Stomach smooth muscle (tissue), 2 donors: ENCODE data around the gene MDFIC.

Experiments used
- H3K27ac ChIP-seq: one replicate; pipeline ENCODE4 v1.7.0; 2013; ENCODE audit warnings: mild to moderate bottlenecking, low read length, inconsistent platforms
- H3K27me3 ChIP-seq, 2 donors: one replicate each; pipeline ENCODE4 v1.7.0; 2013; ENCODE audit warnings: low read length in 2 of 2; ENCODE audit not compliant: insufficient read depth in 2 of 2, control insufficient read depth in 1 of 2
- H3K36me3 ChIP-seq, 2 donors: one replicate each; pipeline ENCODE4 v1.7.0; 2013; ENCODE audit warnings: low read length in 2 of 2; ENCODE audit not compliant: control insufficient read depth in 2 of 2, insufficient read depth in 2 of 2
- H3K4me1 ChIP-seq: one replicate; pipeline ENCODE4 v1.7.0; 2013; ENCODE audit warnings: low read length; ENCODE audit not compliant: control insufficient read depth, insufficient read depth
- H3K4me3 ChIP-seq, 2 donors: one replicate each; pipeline ENCODE4 v1.7.0; 2013; ENCODE audit warnings: low read length in 2 of 2
- H3K9ac ChIP-seq, 2 donors: one replicate each; pipeline ENCODE4 v1.7.0; 2013; ENCODE audit warnings: low read length in 2 of 2, mild to moderate bottlenecking in 1 of 2
- H3K9me3 ChIP-seq, 2 donors: one replicate each; pipeline ENCODE4 v1.7.0; 2013; ENCODE audit warnings: low read length in 2 of 2; ENCODE audit not compliant: control insufficient read depth in 2 of 2
- donor health status: healthy.
- donor health status: Pancreatic carcinoma.

The MDFIC gene

DNA sequence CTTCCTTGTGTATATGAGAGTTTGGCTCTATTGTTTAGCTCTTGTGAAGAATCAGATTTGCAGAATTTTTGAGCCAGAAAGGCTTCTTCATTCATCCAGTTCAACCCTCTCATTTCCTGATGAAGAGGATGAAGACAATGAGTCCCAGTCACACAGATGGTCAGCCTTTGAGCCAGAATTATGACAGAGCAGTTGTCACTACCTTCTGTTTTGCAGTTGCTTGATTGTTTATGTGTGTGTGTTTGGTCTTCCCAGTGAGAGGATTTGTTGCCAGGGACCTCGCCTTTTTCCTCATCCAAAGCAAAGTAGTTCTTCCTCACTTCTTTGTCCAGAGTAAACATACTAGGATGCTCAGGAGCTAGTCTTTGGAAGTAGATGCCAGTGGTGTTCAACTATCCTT, 15.6 kb downstream of the MDFIC start:
- Histone ChIP-seq H3K9me3 (no peaks in the 10 kb centered on the region), H3K27me3 (no peaks in the 10 kb centered on the region), H3K9ac (no peak overlapping the region), H3K27ac (no peak overlapping the region), H3K4me3 (no peak overlapping the region), H3K4me1 (no peaks in the 10 kb centered on the region), H3K36me3 (no peaks in the 10 kb centered on the region)

DNA sequence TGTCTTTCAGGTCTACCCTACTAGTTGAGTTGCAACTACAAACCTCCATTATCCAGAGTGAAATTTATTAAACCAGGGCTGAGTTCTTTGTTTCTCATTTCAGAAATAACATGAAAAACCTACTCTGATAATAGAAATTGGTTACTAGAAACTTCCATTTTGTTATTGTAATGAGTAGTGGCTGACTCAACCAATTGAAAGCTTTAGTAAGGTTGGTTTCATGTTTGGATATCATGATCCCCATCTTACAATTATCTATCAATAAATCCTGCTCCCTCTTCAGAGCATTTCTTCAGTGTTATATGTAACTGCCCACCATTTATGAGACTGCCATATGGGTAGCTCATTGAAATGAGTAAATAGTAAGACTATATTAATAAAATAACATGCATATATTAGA, 16.9 kb downstream of the MDFIC start:
- Histone ChIP-seq H3K9ac (no peak overlapping the region), H3K9me3 (no peaks in the 10 kb centered on the region), H3K36me3 (no peaks in the 10 kb centered on the region), H3K4me3 (no peak overlapping the region), H3K27me3 (no peaks in the 10 kb centered on the region), H3K27ac (no peak overlapping the region), H3K4me1 (no peaks in the 10 kb centered on the region)

DNA sequence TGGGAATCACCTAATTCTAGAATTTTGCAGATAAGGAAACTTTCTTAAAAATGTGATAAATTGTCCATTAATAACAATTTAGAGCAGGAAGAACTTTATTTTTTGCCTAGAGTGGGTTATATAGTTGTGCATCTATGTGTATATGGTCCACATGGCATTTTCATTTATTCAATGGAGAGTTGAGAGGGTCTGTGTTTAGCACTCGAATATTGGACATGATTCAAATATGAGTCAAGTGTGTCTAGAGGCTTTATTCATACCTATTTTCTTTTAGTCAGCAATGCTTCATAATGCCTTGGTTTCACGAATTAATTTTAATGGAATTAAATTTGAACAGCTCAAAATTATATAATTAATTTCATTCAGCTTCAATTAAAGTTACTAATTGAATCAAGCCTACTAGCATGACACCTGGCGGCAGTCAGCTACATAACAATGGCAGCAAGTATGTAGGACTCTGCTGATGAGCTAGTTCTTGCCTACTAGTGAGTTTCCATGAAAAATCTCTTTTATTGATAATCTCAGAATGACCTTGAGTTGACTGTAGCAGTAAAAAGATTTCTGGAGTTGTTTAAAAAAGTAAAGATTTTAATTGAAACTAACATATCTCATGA, 17.7 kb downstream of the MDFIC start:
- Histone ChIP-seq H3K36me3 (no peaks in the 10 kb centered on the region), H3K4me1 (peaks cover 2% of the 10 kb centered on the region), H3K9ac (no peak overlapping the region), H3K4me3 (no peak overlapping the region), H3K27ac (no peak overlapping the region), H3K9me3 (no peaks in the 10 kb centered on the region), H3K27me3 (no peaks in the 10 kb centered on the region)

DNA sequence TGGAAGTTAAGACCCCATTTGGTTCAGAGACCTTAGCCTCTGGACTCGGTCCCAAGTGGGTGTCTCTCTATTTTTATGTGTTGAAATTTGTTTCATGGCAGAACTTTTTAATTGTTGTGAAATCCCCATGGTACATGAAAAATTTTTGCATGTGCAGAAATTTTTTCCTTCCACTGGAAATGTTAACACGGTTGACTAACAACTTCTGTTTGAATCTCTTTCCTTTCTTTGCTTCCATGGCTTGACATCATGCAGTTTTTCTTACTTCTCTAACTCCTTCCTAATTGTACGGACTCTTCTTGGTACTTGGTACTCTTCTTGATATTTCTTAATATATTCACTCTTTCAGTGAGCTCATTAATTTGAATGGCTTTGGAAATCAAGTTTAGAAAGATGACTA, 18.3 kb downstream of the MDFIC start:
- H3K4me3 ChIP-seq = no peak overlapping the region
- no peaks in the 10 kb centered on the region for H3K27me3 ChIP-seq
- peaks cover 4% of the 10 kb centered on the region for H3K4me1 ChIP-seq
- no peaks in the 10 kb centered on the region for H3K36me3 ChIP-seq
- no peak overlapping the region for H3K9ac ChIP-seq
- H3K9me3 ChIP-seq = no peaks in the 10 kb centered on the region
- H3K27ac ChIP-seq = no peak overlapping the region

DNA sequence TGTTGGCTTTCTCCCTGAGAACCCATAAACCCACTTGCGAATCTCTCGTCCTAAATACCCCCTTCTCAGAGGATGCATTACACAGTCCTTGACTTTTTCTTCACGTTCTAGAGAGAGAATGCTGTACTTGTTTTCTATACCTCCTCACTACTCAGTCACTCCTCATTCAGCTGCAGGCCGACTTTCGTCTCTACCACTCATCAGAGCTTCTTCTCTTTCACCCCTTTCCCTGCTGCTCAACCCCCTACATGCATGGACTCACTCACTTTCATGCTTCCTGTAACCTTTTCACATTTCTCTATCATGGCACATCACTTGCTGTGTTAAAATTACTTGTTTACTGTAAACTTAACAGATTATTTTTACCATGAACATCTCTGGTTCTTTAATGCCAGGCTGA, 19.8 kb downstream of the MDFIC start:
- Histone ChIP-seq H3K4me1 (peaks cover 5% of the 10 kb centered on the region), H3K36me3 (no peaks in the 10 kb centered on the region), H3K27me3 (no peaks in the 10 kb centered on the region), H3K9me3 (no peaks in the 10 kb centered on the region), H3K27ac (no peak overlapping the region), H3K4me3 (no peak overlapping the region), H3K9ac (no peak overlapping the region)

DNA sequence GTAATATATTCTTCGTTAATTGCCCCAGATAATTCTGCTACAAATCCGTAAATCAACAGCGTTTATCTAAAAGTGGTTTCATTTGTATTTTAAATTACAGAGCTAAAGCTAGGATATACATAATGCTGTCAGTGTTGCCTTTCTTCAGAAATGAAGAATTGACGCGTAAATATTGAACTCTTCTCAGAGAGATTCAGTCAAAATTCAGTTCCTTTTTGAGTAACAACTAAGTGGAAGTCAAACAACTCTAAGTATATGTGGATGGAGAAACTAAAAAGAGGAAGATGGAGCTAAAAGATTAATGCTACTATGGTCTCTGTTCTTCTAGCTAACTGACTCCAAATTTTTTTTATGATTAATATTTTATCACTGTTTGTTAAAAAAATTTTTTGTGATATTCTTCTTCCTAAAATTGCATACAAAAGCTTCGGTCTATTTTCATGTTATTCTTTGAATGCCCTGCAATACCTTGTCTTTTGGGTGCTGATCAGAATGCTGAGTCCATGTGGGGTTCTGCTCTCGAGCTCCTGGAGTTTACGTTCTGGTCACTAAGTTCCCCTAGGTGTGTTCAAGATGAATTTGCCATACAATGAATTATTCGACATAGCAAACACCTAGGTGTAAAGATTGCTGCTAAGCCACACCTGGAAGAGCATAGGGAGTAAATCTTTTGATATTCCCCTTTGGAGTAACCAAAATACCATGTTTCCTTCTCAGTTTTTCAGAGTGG, 20.7 kb downstream of the MDFIC start:
- Histone ChIP-seq H3K27ac (no peak overlapping the region), H3K27me3 (no peaks in the 10 kb centered on the region), H3K9ac (no peak overlapping the region), H3K9me3 (no peaks in the 10 kb centered on the region), H3K36me3 (no peaks in the 10 kb centered on the region), H3K4me1 (peaks cover 5% of the 10 kb centered on the region), H3K4me3 (no peak overlapping the region)

DNA sequence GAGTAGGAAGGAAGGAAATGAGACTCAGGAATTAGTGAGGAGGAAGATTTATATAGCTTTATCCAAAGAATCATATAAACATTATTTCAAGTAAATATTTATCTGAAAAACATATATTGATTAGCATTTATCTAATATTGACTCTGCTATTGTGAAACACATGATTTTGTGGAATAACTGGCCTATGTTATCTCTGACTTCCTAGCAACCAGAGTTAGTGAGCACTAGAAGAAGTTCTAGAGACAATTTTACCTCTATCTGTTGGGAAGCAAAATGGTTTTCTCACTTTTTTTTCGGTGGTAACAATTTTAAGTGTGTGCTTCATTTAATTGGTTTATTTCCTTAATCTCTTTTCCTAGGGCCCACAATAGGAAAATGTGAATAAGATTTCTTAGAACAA, 21.6 kb downstream of the MDFIC start:
- no peak overlapping the region for H3K9ac ChIP-seq
- H3K4me3 ChIP-seq = no peak overlapping the region
- no peaks in the 10 kb centered on the region for H3K9me3 ChIP-seq
- H3K27ac ChIP-seq = no peak overlapping the region
- no peaks in the 10 kb centered on the region for H3K27me3 ChIP-seq
- H3K36me3 ChIP-seq = no peaks in the 10 kb centered on the region
- H3K4me1 ChIP-seq = peaks cover 5% of the 10 kb centered on the region

DNA sequence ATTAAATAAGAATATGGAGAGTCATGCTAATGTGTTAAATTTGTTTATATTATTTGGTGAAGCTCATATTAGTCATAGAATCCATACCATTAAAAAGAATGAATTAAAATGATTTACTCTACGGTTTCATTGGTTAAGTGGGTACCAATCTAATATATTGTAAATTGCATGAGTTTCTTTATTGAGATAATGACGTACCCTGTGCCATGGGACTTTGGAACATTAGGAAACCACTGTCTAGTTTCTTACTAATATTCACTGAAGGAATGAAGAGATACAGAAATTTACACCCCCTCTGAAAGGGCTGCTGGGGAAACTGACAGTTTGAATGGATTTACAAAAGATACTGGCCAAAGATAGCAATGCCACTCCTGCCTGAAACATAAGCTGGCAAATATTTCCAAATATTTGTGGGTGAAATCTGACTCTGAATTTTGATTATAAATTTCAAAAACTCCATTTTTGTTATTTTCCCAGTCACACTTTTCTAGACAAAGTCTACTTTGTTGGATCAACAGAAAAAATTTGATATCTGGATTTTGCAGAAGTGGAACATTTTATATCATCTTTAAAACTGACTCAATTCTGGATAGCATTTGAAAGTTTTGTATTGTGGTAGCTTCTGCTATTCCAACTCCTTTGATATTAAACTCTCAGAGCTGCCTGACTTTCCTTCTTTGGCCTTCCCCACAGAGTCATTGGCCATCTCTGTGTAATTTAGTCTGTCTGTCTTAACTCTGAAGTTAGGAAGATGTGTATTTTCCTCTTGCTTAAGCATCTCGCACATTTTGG, 22.3 kb downstream of the MDFIC start:
- H3K27me3 ChIP-seq = no peaks in the 10 kb centered on the region
- H3K9ac ChIP-seq = peak overlapping the region; percentile 52 to 72
- H3K4me1 ChIP-seq = peaks cover 5% of the 10 kb centered on the region
- no peaks in the 10 kb centered on the region for H3K9me3 ChIP-seq
- no peaks in the 10 kb centered on the region for H3K36me3 ChIP-seq
- peak overlapping the region; percentile 68 for H3K27ac ChIP-seq
- peak overlapping the region; percentile 65 to 81 for H3K4me3 ChIP-seq

DNA sequence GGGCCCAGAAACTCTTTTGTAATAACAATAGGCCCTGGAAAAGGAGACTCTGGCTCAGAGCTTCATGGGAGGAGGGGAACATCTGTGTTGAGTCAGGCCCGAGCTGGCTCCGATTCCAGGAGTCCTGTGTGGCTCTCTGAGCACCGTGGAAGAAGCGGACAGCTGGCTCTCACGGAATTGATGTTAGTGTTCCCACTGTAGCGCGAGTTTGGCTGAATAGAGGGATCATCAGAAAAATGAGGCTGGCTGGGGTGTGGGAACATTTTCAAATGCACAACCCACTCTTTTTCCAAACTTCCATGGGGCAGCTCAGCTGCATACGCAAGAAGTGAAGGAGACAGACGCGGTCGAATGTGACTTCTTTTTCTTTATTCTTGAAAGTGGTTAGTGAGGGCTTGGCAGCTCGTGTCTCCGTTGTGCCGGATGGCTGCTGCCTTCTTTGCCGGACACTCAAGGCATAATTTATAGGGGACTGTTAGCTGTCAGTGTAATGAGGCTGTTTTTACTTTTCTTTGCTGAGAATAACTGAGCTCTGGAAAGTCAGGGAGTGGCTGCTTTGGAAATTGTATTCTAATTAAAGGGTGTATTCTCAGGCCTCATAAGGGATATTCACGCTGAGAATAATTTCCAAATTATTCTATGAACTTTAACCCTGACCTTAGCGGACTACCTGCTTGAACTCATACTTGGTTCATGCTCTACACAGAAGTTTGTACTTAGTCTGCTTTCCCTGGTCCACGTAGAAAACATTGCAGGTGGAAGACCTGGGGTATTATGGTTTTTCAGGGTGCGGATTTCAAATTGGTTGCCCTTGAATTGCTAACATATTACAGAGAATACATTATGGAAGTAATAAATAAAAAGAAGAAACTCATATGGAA, 23.1 kb downstream of the MDFIC start:
- Histone ChIP-seq H3K36me3 (no peaks in the 10 kb centered on the region), H3K9ac (peak overlapping the region; percentile 52 to 72), H3K9me3 (no peaks in the 10 kb centered on the region), H3K27me3 (no peaks in the 10 kb centered on the region), H3K27ac (peak overlapping the region; percentile 68), H3K4me1 (peaks cover 5% of the 10 kb centered on the region), H3K4me3 (peak overlapping the region; percentile 65 to 81)

DNA sequence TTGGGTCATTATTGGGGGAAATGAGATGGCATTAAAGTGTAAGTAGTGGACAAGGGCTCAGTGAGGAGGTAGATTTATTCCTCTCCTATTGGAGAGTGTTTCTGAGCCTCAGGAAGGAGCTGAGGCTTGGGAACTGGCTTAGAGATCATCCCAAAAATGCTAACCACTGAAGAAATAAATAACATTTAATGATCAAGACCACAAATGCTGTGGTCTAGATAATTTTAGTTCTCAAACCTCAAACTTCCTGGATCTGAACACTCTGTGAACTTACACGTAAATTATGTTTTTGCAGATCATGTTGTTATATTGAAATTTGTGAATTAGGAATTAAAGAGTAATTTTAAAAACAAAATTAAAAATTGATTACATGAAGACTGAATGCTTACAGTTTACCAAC, 27.3 kb downstream of the MDFIC start:
- no peaks in the 10 kb centered on the region for H3K27me3 ChIP-seq
- no peaks in the 10 kb centered on the region for H3K36me3 ChIP-seq
- peaks cover 3% of the 10 kb centered on the region for H3K4me1 ChIP-seq
- no peak overlapping the region for H3K9ac ChIP-seq
- H3K27ac ChIP-seq = no peak overlapping the region
- no peak overlapping the region for H3K4me3 ChIP-seq
- H3K9me3 ChIP-seq = no peaks in the 10 kb centered on the region
